Inflammatory macrophage (primary cell): ENCODE data around the gene USP15.
A peak's percentile ranks its signal among the peaks of the same experiment; 100 is the strongest.

Experiments used
- DNase-seq, 2 donors: peaks; one replicate each; pipeline ENCODE4 v3.0.0-alpha.2; 2020 to 2022

USP15 gene

GRCh38 chr12:62258231-62258630, 2.0 kb upstream of the USP15 start:
- no peak for DNase-seq

GRCh38 chr12:62258941-62259630, 1.1 kb upstream of the USP15 start:
- no peak for DNase-seq

- no peak for DNase-seq
Measured at GRCh38 chr12:62259631-62259992, 592 bp upstream of the USP15 start.

GRCh38 chr12:62260733-62261683, 804 bp downstream of the USP15 start:
- DNase-seq: peak; percentile 67 to 75

GRCh38 chr12:62261876-62262517, 1.8 kb downstream of the USP15 start:
- no peak for DNase-seq

- DNase-seq: no peak
Measured at GRCh38 chr12:62263232-62263631, 3.0 kb downstream of the USP15 start.

- DNase-seq: no peak
Measured at GRCh38 chr12:62263966-62264365, 3.8 kb downstream of the USP15 start.

GRCh38 chr12:62264706-62265105, 4.5 kb downstream of the USP15 start:
- DNase-seq: no peak

GRCh38 chr12:62265511-62265910, 5.3 kb downstream of the USP15 start:
- no peak for DNase-seq

- DNase-seq: no peak
Measured at GRCh38 chr12:62267026-62267425, 6.8 kb downstream of the USP15 start.

GRCh38 chr12:62267480-62267879, 7.3 kb downstream of the USP15 start:
- DNase-seq: peak; percentile 10 to 15

GRCh38 chr12:62268956-62269355, 8.8 kb downstream of the USP15 start:
- DNase-seq: peak in 1 of 2 donors; percentile 42

- no peak for DNase-seq
Measured at GRCh38 chr12:62269464-62270228, 9.4 kb downstream of the USP15 start.

GRCh38 chr12:62270384-62270783, 10.2 kb downstream of the USP15 start:
- no peak for DNase-seq

GRCh38 chr12:62270872-62271271, 10.7 kb downstream of the USP15 start:
- no peak for DNase-seq

- no peak for DNase-seq
Measured at GRCh38 chr12:62272936-62273552, 12.8 kb downstream of the USP15 start.

GRCh38 chr12:62273724-62274380, 13.6 kb downstream of the USP15 start:
- no peak for DNase-seq

- no peak for DNase-seq
Measured at GRCh38 chr12:62278022-62278421, 17.8 kb downstream of the USP15 start.

- DNase-seq: no peak
Measured at GRCh38 chr12:62279058-62279457, 18.9 kb downstream of the USP15 start.

- no peak for DNase-seq
Measured at GRCh38 chr12:62279961-62280360, 19.8 kb downstream of the USP15 start.

- no peak for DNase-seq
Measured at GRCh38 chr12:62282057-62282774, 22.0 kb downstream of the USP15 start.
